K562 (cell line): ENCODE measurements around the gene GRB10. TPM values are rescaled to one million over a fixed set of nuclear protein-coding genes. Genes with fewer than 3 reads are reported as not detected.
A peak's percentile ranks its signal among the peaks of the same experiment; 100 is the strongest.

Experiments used
- AFF1 ChIP-seq, 2 experiments: fragments of 450-650 bp; IDR thresholded peaks; 2 replicates each; pipeline ENCODE4 v1.6.1; 2018; ENCODE audit warnings: mild to moderate bottlenecking in 2 of 2, low read depth in 1 of 2; ENCODE audit not compliant: partially characterized antibody in 2 of 2
- CHAMP1 ChIP-seq: fragments of 450-650 bp; IDR thresholded peaks from 2 replicates; pipeline ENCODE4 v1.6.1; 2016; ENCODE audit warnings: mild to moderate bottlenecking
- GABPB1 ChIP-seq: sonication (generic); formaldehyde crosslinking; IDR thresholded peaks from 2 replicates; pipeline ENCODE4 v1.8.0; 2022; ENCODE audit warnings: mild to moderate bottlenecking, missing genetic modification reagents
- HBP1 ChIP-seq: fragments of 450-650 bp; formaldehyde crosslinking; IDR thresholded peaks from 2 replicates; pipeline ENCODE4 v1.4.0; 2022; ENCODE audit warnings: missing genetic modification characterization
- JUNB ChIP-seq: fragments of 450-650 bp; formaldehyde crosslinking; conservative IDR thresholded peaks from 2 replicates; pipeline ENCODE4 v1.4.0; 2020; ENCODE audit warnings: mild to moderate bottlenecking
- PHTF2 ChIP-seq: fragments of 250-450 bp; sonication (Bioruptor Pico); IDR thresholded peaks from 2 replicates; pipeline ENCODE4 v1.5.0; 2021; ENCODE audit warnings: mild to moderate bottlenecking
- POLR3A ChIP-seq: IDR thresholded peaks from 2 replicates; pipeline ENCODE4 v1.6.1; 2011; ENCODE audit warnings: borderline replicate concordance, mild to moderate bottlenecking, moderate library complexity; ENCODE audit not compliant: insufficient read length, insufficient read depth; ENCODE audit errors: extremely low read depth
- PTTG1 ChIP-seq: fragments of 450-650 bp; IDR thresholded peaks from 2 replicates; pipeline ENCODE4 v1.6.1; 2016; ENCODE audit warnings: low read depth, mild to moderate bottlenecking, missing genetic modification characterization, missing compliant biosample characterization
- REST ChIP-seq, 2 experiments: fragments of 450-650 bp; formaldehyde crosslinking in 1 of 2; IDR thresholded peaks; 2 replicates each; pipeline versions ENCODE4 v1.4.0 to v1.6.1; 2014 to 2020; ENCODE audit warnings: mild to moderate bottlenecking in 2 of 2, borderline replicate concordance in 1 of 2, low read depth in 1 of 2
- ZNF511 ChIP-seq: sonication (generic); formaldehyde crosslinking; IDR thresholded peaks from 2 replicates; pipeline ENCODE4 v1.8.0; 2022; ENCODE audit warnings: mild to moderate bottlenecking, missing genetic modification reagents
- polyA plus RNA-seq, 8 experiments: library from polyadenylated mRNA; depleted of rRNA in 4 of 8; stranded (reverse) in 5 of 8; unstranded in 3 of 8; fragments of >200 nt; fragmentation: Nextera tagmentation in 2 of 8; fragmentation: Illumina TruSeq in 1 of 8; extraction: Ambion mirVana in 2 of 8; extraction: Trizol in 1 of 8; gene quantifications; 2 replicates each; pipeline versions ENCODE4 v1.2.1 to v1.2.3, GENCODE V29; 2011 to 2014; ENCODE audit warnings: inconsistent platforms in 1 of 8, missing spikeins in 1 of 8
- total RNA-seq, 7 experiments: library from RNA; depleted of rRNA in 6 of 7; stranded (reverse); fragments of >200 nt in 6 of 7; fragmentation: Illumina TruSeq in 2 of 7; extraction: Trizol in 2 of 7; gene quantifications; 2 replicates each; pipeline versions ENCODE4 v1.2.1 to v1.2.3, GENCODE V29; 2011 to 2021; ENCODE audit warnings: low replicate concordance in 1 of 7

GRB10 gene
- total and polyA plus RNA-seq, 9 of the 15 experiments (the other 6 are each of a cell fraction or from before 2014, with no cell fraction given): 8.9 to 88.5 (median 40.7) TPM

GRCh38 chr7:50552921-50553320 is 229.8 kb downstream of the GRB10 start (continued):
- TF ChIP-seq AFF1 (IDR thresholded peaks at IDR 0.05; ENCODE audit: low read depth in 1 of 2, partially characterized antibody in 2 of 2) (peak in 1 of 2 experiments; percentile 57), GABPB1 (no peak), REST (IDR thresholded peaks at IDR 0.05; ENCODE audit: borderline replicate concordance) (peak; percentile 99), REST (CRISPR knock-in tag; IDR thresholded peaks at IDR 0.05; ENCODE audit: low read depth) (peak; percentile 95), CHAMP1 (peak; percentile 56; the same call in 1 of the 2 replicates), POLR3A (no peak), PHTF2 (CRISPR knock-in tag) (no peak), JUNB (CRISPR knock-in tag) (no peak), PTTG1 (0 out of 2 replicates have a peak, but pooled peaks have one; percentile 17), HBP1 (CRISPR knock-in tag) (no peak), ZNF511 (CRISPR knock-in tag) (peak; percentile 57; the same call in 1 of the 2 replicates)
